ENCODE measurements around the gene MACROD2.

Gene MACROD2

DNA sequence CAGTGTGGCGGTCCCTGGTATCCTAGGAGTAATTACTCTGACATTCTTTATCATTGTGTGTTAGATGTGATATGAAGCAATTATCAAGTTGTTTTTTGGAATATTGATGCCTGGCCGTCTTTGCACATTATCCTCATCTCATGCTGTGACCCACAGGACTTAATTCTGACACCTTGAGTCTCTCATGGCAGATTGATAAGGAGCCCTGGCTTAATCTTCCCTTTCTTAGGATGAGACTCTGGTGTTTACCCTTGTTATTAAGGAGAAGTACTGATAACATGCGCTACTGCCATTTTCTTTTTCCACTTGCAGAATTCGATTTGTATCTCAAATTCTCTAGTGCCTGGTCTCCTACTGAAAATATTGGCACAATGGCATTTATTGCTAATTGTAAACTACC lies 1597.8 kb downstream of the MACROD2 start:
- DNase-seq (ENCODE audit: low read depth): no peak

GRCh38 chr20:15594158-15594695 lies 1598.9 kb downstream of the MACROD2 start:
- DNase-seq (ENCODE audit: low read depth): no peak

DNA sequence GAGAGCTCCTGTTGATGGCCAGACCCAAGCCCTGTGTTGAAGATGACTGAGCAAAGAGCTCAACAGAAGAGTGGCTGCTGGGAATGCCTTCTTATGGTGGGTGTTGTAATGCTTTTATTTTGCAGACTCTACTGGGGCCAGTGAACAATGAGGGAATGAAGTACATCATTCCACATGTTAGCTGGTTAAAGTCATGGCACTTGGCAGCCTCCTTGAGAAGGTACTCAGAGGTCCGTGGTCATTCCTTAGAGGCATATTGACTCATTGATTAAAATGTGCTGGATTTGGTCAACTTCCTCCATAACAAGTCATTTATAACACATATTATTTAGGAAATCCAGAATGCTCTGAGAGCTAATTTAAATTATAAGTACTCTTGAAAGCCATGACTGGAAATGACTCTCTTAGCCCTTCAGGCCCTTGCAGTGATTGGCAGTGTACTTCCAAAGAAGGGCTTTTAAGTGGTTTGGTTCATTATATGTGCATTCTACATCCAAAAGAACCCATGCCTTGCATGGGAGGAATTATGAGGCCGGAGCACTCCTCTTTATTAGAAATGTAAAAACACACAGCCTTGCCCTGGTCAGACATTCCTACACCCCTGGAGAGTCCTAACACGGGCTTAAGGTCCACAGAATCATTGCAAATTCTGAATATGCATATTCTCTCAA lies 1601.0 kb downstream of the MACROD2 start:
- no peak for DNase-seq (ENCODE audit: low read depth)

GRCh38 chr20:15597306-15597705 lies 1602.0 kb downstream of the MACROD2 start:
- DNase-seq (ENCODE audit: low read depth): no peak

DNA sequence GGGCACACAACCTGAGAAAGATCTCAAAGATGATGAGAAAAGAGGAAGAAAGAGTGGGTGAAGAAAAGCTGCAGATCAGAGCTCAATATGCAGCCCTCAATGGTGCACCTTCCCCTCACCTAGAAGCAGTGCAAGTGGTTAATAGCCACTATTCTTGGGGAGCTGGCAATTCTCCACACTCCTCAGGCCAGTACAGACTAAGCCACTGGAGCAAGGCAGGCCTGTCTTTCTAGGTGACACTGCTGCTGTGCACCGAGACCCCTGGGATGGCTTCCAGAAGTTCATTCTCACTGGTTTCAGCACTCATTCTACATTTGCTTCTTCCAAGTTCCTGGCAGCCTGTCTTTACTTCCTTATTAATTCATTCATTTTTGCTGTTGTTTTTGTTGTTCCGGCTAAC lies 1604.6 kb downstream of the MACROD2 start:
- no peak for DNase-seq (ENCODE audit: low read depth)

GRCh38 chr20:15600565-15600964 lies 1605.2 kb downstream of the MACROD2 start:
- no peak for DNase-seq (ENCODE audit: low read depth)

DNA sequence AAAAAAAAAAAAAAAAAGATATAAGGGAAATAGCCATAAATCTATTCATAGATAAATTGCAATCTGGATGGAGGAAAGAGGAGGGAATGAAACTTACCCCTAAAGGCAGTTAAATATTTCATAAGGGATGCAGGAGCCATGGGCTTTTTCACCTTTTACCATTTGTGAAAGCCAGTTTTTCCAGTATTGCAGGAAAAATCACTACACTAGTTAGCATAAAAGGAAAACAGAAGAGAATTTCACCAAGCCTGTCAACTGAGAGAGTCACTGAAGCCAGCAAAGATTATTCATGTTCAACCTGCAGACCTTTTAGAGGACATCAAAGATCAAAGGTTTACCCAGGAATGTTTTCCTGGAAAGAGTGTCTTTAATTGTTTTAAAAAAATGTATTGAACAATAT lies 1608.2 kb downstream of the MACROD2 start:
- no peak for DNase-seq (ENCODE audit: low read depth)

DNA sequence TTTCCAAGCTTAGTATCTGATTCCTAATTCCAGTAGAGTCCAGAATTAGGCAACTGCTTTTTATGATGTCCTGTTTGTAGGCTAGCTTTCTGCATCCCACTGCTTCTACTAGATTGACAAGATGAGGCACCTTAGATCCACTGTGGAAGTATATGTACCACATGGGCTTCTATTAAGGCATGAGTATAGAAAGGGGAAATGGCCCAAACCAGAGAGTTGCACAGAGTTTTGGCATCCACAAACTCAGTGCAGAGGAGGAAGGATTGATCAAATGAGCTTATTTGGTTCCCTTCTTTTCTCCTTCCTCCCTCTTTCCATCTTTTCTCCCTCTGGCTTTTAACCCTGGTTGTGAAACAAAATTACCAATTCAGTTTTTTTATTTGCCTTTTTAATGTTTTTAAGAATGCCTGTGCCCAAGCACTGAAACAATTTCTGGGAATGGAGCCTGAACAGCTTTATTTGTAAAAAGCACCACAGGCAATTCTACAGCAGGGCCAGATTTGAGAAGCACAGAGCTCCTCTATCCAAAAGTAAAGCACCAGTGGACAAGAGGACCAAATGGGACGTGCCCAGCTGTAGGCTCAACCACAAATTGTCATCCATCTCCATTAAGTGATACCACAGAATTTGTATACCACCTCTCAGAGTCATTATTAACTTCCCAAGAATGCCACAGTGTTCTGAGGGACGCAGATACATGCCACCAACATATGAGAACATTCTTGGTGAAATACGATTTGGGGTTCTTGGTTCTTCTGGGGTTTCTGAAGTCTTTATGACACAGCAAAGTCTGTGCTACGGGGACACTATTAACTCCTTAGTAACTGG lies 1608.9 kb downstream of the MACROD2 start:
- DNase-seq (ENCODE audit: low read depth): no peak

DNA sequence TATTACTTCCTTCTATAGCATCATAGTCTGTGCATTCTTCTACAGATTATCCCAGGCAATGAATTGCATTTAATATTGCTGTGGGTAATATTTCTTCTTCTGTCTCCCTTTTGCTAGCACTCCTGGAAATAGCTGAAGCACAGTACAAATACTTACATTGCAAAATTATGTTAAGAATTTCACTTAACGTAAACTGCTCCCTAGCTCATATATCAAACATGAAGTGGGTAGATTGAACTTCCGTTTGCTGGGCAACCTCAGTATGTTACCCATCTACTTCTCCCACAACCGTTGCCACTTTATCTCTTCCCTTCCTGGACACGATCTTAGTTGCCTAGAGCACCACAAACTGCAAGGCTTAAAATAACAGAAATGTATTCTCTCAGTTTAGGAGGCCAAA lies 1614.6 kb downstream of the MACROD2 start:
- DNase-seq (ENCODE audit: low read depth): no peak

DNA sequence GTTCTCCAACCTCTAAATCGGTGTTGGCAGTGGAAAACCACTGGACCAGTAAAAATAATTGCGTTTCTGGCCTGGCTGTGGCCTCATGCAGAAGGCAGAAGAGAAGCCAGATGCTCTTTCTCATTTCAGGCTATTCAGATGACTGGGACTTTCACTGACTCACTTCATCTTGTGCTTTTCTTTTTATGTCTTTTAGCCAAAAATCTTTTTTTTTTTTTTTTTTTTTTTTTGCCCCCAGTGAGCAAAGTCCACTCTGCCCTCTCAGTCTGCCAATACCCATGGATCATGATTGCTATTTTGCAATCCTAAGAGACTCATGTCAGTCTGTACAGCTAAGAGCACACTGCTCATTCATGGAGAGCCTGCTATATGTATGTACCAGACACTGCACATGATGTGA lies 1615.5 kb downstream of the MACROD2 start:
- no peak for DNase-seq (ENCODE audit: low read depth)

DNA sequence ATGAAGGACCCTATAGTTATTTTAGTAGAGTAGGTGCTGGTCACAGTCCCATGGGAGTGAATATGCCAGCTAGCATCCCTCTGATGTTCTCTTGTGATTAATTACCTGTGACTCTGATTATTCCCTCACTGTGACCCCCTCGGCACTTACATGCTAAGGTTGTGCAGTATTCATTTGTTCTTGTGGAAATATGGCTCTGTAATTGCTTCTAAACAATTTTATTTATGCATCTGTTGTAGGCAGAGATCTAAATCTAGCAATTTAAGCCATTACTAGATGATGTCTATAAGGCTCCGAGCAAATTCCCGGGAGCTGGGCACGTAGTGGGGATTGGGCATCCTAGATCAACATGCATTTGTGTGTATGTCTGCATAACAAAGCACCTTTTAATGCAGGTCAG lies 1616.2 kb downstream of the MACROD2 start:
- DNase-seq (ENCODE audit: low read depth): no peak

DNA sequence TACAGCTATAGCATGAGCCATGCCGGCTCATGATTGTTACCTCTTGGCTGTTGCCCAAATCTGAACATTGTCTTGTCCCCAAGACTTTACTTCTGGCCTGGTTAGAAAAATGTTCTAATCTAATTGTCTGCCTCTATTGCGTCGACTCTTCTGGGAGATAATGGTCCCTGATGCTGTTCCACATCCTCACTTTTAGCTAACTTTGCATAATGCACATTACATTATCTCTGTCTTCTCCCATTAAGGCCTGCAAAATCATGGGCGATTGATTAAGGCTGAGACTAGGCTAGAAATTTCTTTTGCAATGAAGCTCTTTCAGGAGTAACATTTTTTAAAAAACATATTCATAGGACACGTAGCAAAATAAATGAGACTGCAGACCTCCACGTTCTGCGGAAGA lies 1616.9 kb downstream of the MACROD2 start:
- no peak for DNase-seq (ENCODE audit: low read depth)

DNA sequence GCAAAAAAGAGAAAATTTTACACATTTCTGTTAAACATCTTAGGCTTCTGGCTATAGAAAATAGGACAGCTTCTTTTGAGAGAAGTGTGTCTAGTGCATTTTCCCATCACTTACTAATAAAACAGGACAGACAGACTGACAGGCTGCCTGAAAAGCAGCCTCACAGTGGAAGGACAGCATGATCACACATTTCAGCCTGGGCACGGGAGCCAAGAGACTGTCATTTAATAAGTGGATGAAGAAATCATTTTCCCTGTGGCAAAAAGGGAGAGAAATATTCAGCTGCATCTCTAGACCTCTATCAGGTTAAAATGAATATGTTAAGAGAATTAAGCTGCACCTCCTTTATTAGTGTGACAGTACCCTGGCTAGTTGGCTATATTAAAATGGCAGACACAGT lies 1617.5 kb downstream of the MACROD2 start:
- DNase-seq (ENCODE audit: low read depth): no peak

GRCh38 chr20:15613530-15613929 lies 1618.2 kb downstream of the MACROD2 start:
- peak; percentile 41 for DNase-seq (ENCODE audit: low read depth)

- DNase-seq (ENCODE audit: low read depth): no peak
These were observed 1621.3 kb downstream of the MACROD2 start for GRCh38 chr20:15616626-15617025.

GRCh38 chr20:15618110-15618509 lies 1622.8 kb downstream of the MACROD2 start:
- DNase-seq (ENCODE audit: low read depth): no peak

GRCh38 chr20:15618912-15619311 lies 1623.6 kb downstream of the MACROD2 start:
- no peak for DNase-seq (ENCODE audit: low read depth)

DNA sequence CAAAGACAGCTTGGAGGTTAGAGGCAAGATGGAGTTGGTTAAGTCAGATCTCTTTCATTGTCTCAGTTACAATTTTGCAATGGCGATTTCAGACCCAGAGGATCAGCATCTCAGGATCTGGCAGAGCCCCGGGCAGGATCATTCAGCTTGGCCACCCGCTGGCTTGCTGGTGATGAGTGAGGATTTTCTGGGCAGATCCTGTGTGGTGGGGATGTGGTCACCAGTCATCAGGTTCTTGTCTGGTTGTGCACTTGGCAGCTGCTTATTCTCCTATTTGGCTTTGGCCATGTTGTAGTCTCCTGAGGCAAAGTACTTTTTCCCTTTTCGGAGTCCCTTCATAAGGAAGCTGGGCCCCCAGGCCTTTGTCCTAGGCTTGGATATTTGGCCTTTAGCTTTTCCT lies 1624.0 kb downstream of the MACROD2 start:
- no peak for DNase-seq (ENCODE audit: low read depth)

DNA sequence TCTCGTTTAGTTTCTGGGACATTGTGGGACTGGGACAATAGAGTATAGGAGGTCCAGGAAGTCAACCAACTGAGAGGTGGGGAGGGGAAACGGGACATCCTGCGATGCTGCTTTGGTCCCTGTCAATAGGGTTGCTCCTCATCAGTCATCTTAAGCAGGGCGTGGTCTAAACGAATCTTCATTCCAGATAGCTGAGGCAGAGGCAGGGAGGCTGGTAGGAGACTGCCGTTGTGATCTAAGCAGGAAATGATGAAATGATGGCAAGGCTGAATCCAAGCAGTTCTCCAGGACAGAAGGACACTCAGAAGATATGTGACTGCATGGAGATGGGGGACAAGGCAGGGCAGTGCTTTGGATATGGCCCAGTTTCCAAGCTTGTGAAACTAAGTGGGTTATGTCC lies 1624.5 kb downstream of the MACROD2 start:
- DNase-seq (ENCODE audit: low read depth): no peak

DNA sequence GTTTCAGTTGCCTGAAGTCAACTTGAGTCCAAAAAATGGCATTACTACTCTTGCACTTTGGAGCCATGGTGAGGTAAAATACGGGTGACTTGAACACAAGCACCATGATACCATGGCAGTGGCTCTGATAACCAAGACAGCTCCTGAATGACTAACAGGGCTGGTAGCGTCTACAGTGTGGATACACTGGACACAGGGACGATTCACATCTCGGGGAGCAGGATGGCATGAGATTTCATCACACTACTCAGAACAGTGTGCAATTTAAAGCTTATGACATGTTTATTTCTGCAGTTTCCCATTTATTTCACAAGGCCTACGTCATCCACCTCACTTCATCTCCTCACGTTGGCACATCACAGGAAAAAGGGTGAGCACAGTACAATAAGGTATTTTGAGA lies 1627.1 kb downstream of the MACROD2 start:
- no peak for DNase-seq (ENCODE audit: low read depth)

DNA sequence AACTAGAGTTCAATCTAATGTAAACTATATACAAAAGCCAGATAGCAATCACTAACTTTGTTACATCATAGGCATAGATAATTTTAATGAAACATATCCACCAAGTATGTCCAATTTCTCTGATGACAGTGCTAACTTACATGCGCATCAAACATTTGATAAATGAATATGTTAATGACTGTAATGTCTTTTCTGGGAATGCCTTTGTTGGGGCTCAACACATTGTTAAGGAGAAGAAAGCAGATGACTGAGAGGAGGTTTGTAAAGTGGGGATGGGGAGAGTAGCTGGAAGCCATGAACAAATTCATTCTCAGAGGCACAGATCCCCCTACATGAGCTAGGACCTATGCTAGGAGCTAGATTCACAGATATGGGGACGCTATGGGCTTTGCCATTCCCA lies 1627.9 kb downstream of the MACROD2 start:
- no peak for DNase-seq (ENCODE audit: low read depth)

GRCh38 chr20:15625981-15626380 lies 1630.7 kb downstream of the MACROD2 start:
- DNase-seq (ENCODE audit: low read depth): no peak

DNA sequence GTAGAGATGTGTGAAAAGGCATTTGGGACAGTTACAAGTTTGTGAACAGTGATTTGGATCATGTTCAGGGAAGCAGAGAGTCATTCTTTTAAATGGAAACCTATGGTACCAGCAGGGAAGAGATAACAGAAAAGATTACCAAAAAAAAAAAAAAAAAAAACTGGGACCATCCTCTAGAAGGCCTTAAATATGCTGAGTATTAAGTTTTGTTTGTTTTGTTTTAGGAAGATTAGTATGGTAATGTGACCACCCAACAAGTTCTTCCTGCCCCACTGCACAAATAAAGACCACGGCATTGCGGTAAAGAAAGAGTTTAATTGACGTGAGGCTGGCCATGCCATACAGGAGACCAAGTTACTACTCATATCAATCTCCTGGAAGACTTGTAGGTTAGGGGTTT lies 1631.8 kb downstream of the MACROD2 start:
- DNase-seq (ENCODE audit: low read depth): no peak

All from non-pigmented ciliary epithelial cell (primary cell).